Activated CD4-positive, alpha-beta T cell treated with anti-CD3 and anti-CD28 coated beads, Interleukin-2, Interleukin-4, amounts not matched to agents 100 ng/mL and 50 ng/mL, durations not matched to agents 16 hours and 8 hours (primary cell): ENCODE measurements around the gene FADS2.

Source experiments
- DNase-seq: peaks from one replicate; pipeline ENCODE4 v3.0.0-alpha.2; 2020; ENCODE audit warnings: low spot score

FADS2 gene

DNA sequence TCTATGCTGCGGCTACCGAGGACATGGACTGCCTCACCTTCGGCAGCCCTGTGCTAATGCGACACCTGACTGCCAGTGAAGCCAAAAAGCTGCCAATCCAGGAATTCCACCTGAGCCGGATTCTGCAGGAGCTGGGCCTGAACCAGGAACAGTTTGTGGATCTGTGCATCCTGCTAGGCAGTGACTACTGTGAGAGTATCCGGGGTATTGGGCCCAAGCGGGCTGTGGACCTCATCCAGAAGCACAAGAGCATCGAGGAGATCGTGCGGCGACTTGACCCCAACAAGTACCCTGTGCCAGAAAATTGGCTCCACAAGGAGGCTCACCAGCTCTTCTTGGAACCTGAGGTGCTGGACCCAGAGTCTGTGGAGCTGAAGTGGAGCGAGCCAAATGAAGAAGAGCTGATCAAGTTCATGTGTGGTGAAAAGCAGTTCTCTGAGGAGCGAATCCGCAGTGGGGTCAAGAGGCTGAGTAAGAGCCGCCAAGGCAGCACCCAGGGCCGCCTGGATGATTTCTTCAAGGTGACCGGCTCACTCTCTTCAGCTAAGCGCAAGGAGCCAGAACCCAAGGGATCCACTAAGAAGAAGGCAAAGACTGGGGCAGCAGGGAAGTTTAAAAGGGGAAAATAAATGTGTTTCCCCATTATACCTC is 32.1 kb upstream of the FADS2 start:
- no peak for DNase-seq

DNA sequence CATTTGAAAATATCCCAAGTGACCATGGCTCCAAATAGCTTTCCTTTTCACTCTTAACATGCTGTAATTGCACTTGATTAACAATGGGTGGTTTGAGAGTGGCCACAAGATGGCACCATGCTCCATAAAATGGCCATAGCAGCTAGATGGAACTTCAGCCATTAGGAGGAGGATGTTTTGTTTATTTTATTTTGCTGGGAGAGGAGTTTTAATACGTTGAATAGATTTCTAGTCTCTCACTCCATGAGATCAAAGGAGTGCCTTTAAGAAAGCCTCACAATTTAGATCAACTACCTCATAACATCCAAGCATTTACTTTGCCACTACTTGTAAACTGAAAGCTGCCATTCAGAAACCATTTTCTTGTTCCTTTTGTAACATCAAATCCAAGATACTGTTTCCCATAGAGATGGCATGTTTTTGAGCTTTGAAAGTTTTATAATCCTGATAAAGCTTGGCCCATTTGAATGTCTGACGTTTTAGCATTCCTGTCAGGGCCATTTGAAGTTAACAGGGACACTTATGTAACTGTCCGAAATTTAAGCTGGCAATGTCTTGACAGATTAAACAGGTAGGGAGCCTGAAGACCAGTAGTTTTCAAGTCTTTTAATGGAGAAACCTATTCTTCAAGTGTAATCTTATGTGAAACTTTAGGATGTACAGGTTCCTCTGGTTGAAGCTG is 30.7 kb upstream of the FADS2 start:
- peak; percentile 68 for DNase-seq

- no peak for DNase-seq
Observed at GRCh38 chr11:61799665-61800284, 28.3 kb upstream of the FADS2 start.

DNA sequence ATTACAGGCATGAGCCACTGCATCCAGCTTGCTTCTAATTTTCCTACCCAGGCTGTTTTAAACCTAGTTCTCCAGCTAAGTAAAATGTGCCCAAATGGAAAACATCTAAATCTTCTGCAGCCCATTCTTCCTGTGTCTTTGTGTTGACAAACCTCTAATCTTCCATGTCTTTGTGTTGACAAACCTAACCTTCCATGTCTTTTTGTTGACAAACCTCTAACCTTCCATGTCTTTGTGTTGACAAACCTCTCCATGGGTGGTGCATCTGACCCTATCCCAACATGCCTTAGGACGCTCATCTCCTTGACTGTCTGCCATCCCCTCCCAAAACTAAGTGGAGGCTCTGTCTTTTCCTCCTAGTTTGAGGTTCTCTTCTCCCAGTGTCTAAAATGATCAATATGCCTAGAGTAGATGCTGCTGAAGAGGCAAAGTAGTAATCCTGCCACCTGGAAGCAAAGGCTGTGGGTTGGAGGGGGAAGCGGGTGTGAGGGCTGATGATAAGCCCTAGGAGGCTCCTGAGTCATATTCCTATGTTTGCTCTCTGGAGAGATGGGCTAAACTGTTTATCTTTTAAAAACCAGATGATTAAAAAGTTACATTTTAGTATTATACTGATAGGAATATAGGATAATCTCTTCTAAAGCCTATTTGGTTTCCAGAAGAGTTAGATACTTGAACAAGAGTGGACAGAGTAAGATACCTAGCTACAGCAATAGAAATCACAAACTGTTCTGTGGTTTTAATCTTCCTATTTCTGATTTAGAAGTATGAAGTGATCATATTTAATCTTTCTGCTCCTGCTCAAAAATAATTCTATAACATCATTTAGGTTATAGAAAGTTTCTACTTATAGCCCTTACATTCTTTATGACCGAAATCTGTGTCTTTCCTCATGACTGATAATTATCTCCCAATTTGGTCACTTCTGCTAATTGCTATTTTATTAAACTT is 27.5 kb upstream of the FADS2 start:
- DNase-seq = no peak

DNA sequence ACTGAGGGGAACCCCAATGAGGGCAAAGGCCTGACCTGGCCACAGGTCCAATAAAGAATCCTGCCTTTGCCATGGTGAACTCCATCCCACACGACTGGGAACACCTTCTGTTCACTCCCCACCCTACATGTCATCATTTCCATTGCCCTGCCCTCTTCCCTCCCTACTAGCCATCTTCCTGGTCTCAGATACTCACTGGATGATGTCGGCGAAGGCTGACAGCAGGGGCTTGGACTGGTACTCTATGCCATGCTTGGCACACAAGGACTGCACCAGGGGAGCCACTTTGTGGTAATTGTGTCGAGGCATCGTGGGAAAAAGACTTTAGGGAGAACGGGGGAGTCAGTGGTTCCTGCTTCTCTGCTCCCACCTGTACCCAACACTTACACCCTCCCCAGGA is 25.5 kb upstream of the FADS2 start:
- DNase-seq = no peak

- no peak for DNase-seq
Observed at GRCh38 chr11:61803889-61804647, 24.0 kb upstream of the FADS2 start.

GRCh38 chr11:61805146-61805545 is 23.0 kb upstream of the FADS2 start:
- DNase-seq = no peak

- DNase-seq = no peak
Observed at GRCh38 chr11:61806785-61807184, 21.3 kb upstream of the FADS2 start.

- DNase-seq = no peak
Observed at GRCh38 chr11:61810671-61811175, 17.4 kb upstream of the FADS2 start.

DNA sequence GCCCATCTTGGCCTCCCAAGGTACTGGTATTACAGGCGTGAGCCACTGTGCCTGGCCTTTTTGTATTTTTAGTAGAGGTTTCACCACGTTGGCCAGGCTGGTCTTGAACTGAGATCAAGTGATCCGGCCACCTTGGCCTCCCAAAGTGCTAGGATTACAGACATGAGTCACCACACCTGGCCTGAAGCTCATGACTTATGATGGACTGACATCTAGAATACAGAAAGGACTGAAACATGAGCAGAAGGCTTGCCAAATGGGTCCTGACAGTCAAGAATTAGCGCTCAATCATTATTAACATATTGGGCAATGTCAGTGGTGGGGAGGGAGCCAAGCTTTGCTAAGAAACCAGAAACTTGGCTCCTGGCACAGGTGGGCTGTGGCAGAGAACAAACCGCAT is 16.3 kb upstream of the FADS2 start:
- DNase-seq = no peak

DNA sequence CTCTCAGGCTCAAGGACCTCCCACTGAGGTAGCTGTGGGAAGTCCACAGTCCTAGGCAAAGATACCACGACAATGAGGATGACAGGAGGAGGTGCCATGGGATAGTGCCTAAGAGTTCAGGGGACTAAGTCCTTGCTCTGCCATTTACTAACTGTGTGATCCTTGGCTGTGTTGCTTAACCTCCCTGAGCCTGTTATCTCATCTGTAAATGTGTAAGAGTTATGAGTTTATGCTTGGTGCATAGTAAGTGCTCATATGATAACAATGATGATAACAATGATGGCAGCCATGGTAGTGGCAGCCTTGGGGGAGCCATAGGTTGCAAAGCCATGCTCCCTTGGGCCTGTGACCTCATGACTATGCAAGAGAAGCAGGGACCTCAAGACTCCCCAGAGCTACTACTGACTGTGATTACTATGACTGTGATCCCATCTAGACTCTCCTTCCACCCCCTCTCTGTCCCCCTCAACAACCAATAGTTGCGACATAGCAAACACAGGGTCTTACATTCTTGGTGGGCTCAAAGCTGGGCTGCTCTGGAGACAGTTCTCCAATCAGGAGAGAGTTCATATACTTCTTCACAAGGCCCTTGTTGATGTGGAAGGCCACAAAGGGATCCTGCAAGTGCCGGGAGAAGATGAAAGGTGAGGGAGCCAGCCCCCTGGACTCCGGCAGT is 15.2 kb upstream of the FADS2 start:
- DNase-seq = no peak

GRCh38 chr11:61814247-61814957 is 13.7 kb upstream of the FADS2 start:
- peak; percentile 51 for DNase-seq

GRCh38 chr11:61814958-61815789 is 12.9 kb upstream of the FADS2 start:
- peak; percentile 91 for DNase-seq

GRCh38 chr11:61815790-61816735 is 12.0 kb upstream of the FADS2 start:
- peak; percentile 73 for DNase-seq

DNA sequence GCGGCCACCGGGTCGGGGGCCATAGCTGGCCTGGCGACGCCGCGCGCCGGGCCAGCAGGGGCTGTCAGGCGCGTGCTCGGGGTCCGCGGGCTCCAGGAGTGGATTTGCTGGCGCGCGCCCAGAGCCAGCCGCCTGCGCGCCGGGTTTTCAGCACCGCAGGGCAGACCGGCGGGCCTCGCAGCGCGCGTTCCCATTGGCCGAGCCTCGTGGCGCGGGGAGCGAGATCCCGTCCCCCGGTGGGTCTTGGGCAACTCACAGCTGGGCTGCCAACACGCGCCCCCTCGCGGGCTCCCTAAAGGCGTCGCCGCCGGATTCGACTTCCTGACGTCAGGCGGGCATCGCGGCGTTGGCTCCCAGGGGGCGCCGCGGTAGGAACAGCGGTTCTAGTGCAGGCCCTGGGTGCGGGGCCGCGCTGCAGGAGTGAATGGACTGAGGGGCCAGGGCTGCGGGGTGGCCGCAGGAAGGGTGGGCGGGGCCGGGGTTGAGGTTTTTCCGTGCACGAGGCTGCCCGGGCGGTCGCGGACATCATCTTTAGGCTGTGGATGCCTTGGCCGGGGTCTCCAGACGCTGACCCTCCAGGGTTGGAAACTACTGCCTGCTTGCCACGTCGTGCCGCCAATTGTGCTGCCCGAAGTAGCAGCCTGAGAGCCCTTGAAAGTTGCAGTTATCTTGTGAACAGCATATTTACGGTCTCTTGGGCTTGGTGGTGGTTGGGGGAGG is 11.2 kb upstream of the FADS2 start, which contains the start of gene FADS1:
Gene FADS1, minus strand, starts transcription at position 268 of the 720 bp plus-strand sequence. Its CDS starts 74 bp downstream, at position 194.
- peak; percentile 96 for DNase-seq

DNA sequence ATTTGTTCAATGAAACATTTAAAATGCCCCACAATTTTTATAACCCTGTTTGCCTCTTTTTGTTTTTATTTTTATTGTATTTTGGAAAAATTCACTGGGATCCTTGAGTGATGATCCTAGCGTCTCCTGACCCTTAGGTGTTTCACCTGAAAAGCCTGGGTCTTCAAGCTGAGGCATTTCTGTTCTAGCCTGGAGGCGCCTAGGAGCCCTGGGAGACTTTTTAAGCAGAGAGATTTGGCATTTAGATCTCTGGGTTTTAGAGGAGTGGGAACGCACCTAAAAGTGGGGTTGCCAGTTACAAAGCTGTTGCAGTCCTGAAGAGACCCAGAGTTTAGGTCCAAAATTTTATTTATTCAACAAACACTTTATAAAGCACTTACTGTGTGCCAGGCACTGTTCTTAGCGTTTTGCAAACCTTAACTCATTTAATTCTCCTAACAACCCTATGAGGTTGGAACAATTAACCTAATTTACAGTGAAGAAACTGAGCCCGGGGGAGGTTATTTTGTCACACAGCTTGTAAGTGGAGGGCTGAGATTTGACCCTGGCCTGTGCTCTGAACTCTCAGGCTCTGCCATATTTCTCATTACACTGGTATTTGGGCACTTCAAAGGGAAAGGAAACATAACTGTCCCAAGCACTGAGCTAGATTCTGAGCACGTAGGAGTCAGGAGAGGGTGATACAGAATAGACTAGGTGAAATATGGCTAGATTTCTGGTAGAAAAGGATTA is 10.5 kb upstream of the FADS2 start:
- no peak for DNase-seq

DNA sequence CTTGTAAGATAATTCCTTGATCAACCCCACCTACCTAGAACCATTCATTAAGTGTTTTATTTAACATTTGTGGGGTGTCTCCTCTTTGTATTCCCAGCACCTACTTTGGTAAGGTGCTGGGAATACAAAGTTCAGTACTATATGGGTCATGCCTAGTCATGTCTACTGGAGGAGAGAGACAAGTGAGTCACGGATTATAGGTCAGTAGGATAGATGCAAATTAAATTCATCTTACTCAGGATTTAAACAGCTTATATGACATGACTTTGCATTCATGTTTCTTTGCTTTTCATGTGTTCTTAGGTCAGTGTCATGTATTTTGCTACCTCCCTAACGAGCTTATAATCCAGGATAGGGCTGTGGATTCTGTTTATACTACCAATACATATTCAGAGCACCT is 7.9 kb upstream of the FADS2 start:
- no peak for DNase-seq
